H1 (cell line): ENCODE results near the gene VSIR. TPM values are rescaled to one million over a fixed set of nuclear protein-coding genes. Genes with fewer than 3 reads are reported as not detected.

Experiments used
- CTCF ChIA-PET: fragments of 300-600 bp; sonication (Branson Sonifier 250); formaldehyde crosslinking; loops from one replicate; lab custom pipeline; 2021; ENCODE audit not compliant: partially characterized antibody; lab: Charles Lee
- POLR2A ChIA-PET: fragments of 300-600 bp; sonication (Branson Sonifier 250); formaldehyde crosslinking; loops from one replicate; lab custom pipeline; 2021; ENCODE audit warnings: inconsistent platforms; ENCODE audit not compliant: partially characterized antibody; lab: Charles Lee
- DNase-seq, 2 experiments: peaks; one replicate each; pipeline versions ENCODE4 v3.0.0 to v3.0.0-alpha.2; 2010 to 2022; ENCODE audit warnings: low spot score in 2 of 2, low read depth in 1 of 2, mixed read lengths in 1 of 2
- FAIRE-seq: peaks from 2 replicates; lab custom pipeline; 2011; peaks lifted over from hg19 to GRCh38; lab: Jason Lieb, UNC
- H2AFZ ChIP-seq: 2 replicates; pipeline ENCODE4 v1.8.1; 2012; ENCODE audit warnings: low read length, inconsistent platforms
- H2AK5ac ChIP-seq: 2 replicates; pipeline ENCODE4 v1.6.1; 2013; ENCODE audit warnings: low read depth, low read length
- H2BK120ac ChIP-seq: replicated peaks from 2 replicates; pipeline ENCODE3; 2013; ENCODE audit warnings: low read depth, low read length, inconsistent platforms
- H2BK12ac ChIP-seq: 2 replicates; pipeline ENCODE4 v1.6.1; 2013; ENCODE audit warnings: low read depth, low read length
- H2BK15ac ChIP-seq: 2 replicates; pipeline ENCODE4 v1.6.1; 2013; ENCODE audit warnings: low read length
- H2BK20ac ChIP-seq: 2 replicates; pipeline ENCODE4 v1.6.1; 2013; ENCODE audit warnings: low read length
- H2BK5ac ChIP-seq: 2 replicates; pipeline ENCODE4 v1.6.1; 2013; ENCODE audit warnings: low read depth, low read length
- H3K14ac ChIP-seq: 2 replicates; pipeline ENCODE4 v1.6.1; 2013; ENCODE audit warnings: inconsistent platforms; ENCODE audit not compliant: insufficient read length
- H3K18ac ChIP-seq: 2 replicates; pipeline ENCODE4 v1.6.1; 2013; ENCODE audit warnings: low read length; ENCODE audit errors: extremely low read depth
- H3K23ac ChIP-seq: 2 replicates; pipeline ENCODE4 v1.6.1; 2013; ENCODE audit warnings: inconsistent platforms; ENCODE audit not compliant: insufficient read length
- H3K23me2 ChIP-seq: 2 replicates; pipeline ENCODE4 v1.6.1; 2013; ENCODE audit warnings: low read depth, low read length
- H3K27ac ChIP-seq: 2 replicates; pipeline ENCODE4 v1.6.1; 2011; ENCODE audit warnings: low read depth, low read length, inconsistent platforms
- H3K27me3 ChIP-seq, 4 experiments: replicated peaks in 1 of 4; 1 replicate in 1 of 4; 2 replicates in 3 of 4; pipeline versions ENCODE4 v1.6.1 to v1.8.1; 2011 to 2013; ENCODE audit warnings: low read length in 3 of 4, mild to moderate bottlenecking in 3 of 4, inconsistent platforms in 2 of 4, mixed read lengths in 2 of 4, moderate library complexity in 1 of 4; ENCODE audit not compliant: control insufficient read depth in 3 of 4, insufficient read depth in 3 of 4; ENCODE audit errors: extremely low read depth in 1 of 4
- H3K36me3 ChIP-seq, 4 experiments: 2 replicates each; pipeline versions ENCODE4 v1.6.1 to v1.8.1; 2011 to 2013; ENCODE audit warnings: mild to moderate bottlenecking in 4 of 4, low read length in 3 of 4, moderate library complexity in 2 of 4, control low read depth in 1 of 4, inconsistent platforms in 1 of 4; ENCODE audit not compliant: insufficient read depth in 4 of 4, control insufficient read depth in 2 of 4
- H3K4ac ChIP-seq: replicated peaks from 2 replicates; pipeline ENCODE3; 2013; ENCODE audit warnings: low read length, low read depth, mixed read lengths, inconsistent platforms; ENCODE audit not compliant: insufficient read length
- H3K4me1 ChIP-seq, 4 experiments: replicated peaks in 1 of 4; 1 replicate in 1 of 4; 2 replicates in 3 of 4; pipeline versions ENCODE4 v1.6.1 to v1.8.1; 2011 to 2013; ENCODE audit warnings: low read length in 3 of 4, inconsistent platforms in 2 of 4, mixed read lengths in 1 of 4; ENCODE audit not compliant: insufficient read depth in 4 of 4, control insufficient read depth in 3 of 4
- H3K4me2 ChIP-seq, 2 experiments: 2 replicates each; pipeline versions ENCODE4 v1.6.1 to v1.8.1; 2011 to 2013; ENCODE audit warnings: low read depth in 2 of 2, low read length in 2 of 2, control low read depth in 1 of 2, inconsistent platforms in 1 of 2, mild to moderate bottlenecking in 1 of 2; ENCODE audit not compliant: insufficient read depth in 1 of 2
- H3K4me3 ChIP-seq, 4 experiments: fragments of 200-600, 300-600 bp in 1 of 4; sonication (generic), shearing (Covaris generic), sonication (Bioruptor Twin) in 1 of 4; 2 replicates each; pipeline versions ENCODE4 v1.5.1 to v1.8.1; 2011 to 2016; ENCODE audit warnings: low read length in 4 of 4, low read depth in 3 of 4, control low read depth in 2 of 4, inconsistent platforms in 2 of 4, mild to moderate bottlenecking in 2 of 4, mixed read lengths in 1 of 4, moderate library complexity in 1 of 4; ENCODE audit not compliant: insufficient read depth in 2 of 4; ENCODE audit errors: extremely low read depth in 1 of 4
- H3K56ac ChIP-seq: replicated peaks from 2 replicates; pipeline ENCODE3; 2013; ENCODE audit warnings: low read depth, mild to moderate bottlenecking, mixed read lengths, low read length, inconsistent platforms; ENCODE audit not compliant: insufficient read length
- H3K79me1 ChIP-seq: 2 replicates; pipeline ENCODE4 v1.6.1; 2013; ENCODE audit warnings: low read depth, low read length, control low read depth
- H3K79me2 ChIP-seq, 2 experiments: 2 replicates each; pipeline versions ENCODE4 v1.6.1 to v1.8.1; 2012 to 2013; ENCODE audit warnings: low read length in 2 of 2, mild to moderate bottlenecking in 2 of 2, inconsistent platforms in 1 of 2; ENCODE audit not compliant: insufficient read depth in 2 of 2, control insufficient read depth in 1 of 2
- H3K9ac ChIP-seq, 4 experiments: replicated peaks in 1 of 4; 1 replicate in 1 of 4; 2 replicates in 3 of 4; pipeline versions ENCODE4 v1.6.1 to v1.8.1; 2011 to 2013; ENCODE audit warnings: low read depth in 3 of 4, low read length in 3 of 4, control low read depth in 2 of 4, mild to moderate bottlenecking in 2 of 4, moderate library complexity in 2 of 4, inconsistent platforms in 1 of 4; ENCODE audit errors: extremely low read depth in 1 of 4
- H3K9me3 ChIP-seq, 2 experiments: 2 replicates each; pipeline versions ENCODE4 v1.6.1 to v1.8.1; 2012 to 2013; ENCODE audit warnings: mild to moderate bottlenecking in 2 of 2, moderate library complexity in 2 of 2, control low read depth in 1 of 2, inconsistent platforms in 1 of 2, low read depth in 1 of 2, low read length in 1 of 2, mixed read lengths in 1 of 2; ENCODE audit not compliant: insufficient read depth in 2 of 2
- H4K20me1 ChIP-seq, 2 experiments: replicated peaks in 1 of 2; 2 replicates each; pipeline versions ENCODE3 to v1.8.1; 2011 to 2013; ENCODE audit warnings: inconsistent platforms in 2 of 2, low read length in 2 of 2, mild to moderate bottlenecking in 1 of 2; ENCODE audit not compliant: insufficient read depth in 2 of 2, control insufficient read depth in 1 of 2
- H4K5ac ChIP-seq: 2 replicates; pipeline ENCODE4 v1.6.1; 2013; ENCODE audit warnings: low read length, low read depth, mixed read lengths, inconsistent platforms; ENCODE audit not compliant: insufficient read length
- H4K8ac ChIP-seq: 2 replicates; pipeline ENCODE4 v1.8.0; 2013; ENCODE audit warnings: mild to moderate bottlenecking, moderate library complexity, low read length, inconsistent platforms; ENCODE audit not compliant: insufficient read depth; ENCODE audit errors: extremely low read depth
- H4K91ac ChIP-seq: replicated peaks from 2 replicates; pipeline ENCODE3; 2013; ENCODE audit warnings: low read length, mixed read lengths, inconsistent platforms; ENCODE audit not compliant: insufficient read length
- KDM1A ChIP-seq: fragments of 200-600, 300-600 bp; sonication (generic); IDR thresholded peaks from 2 replicates; pipeline ENCODE4 v1.7.1; 2016; ENCODE audit warnings: mild to moderate bottlenecking, low read length, borderline replicate concordance
- NANOG ChIP-seq: IDR thresholded peaks from 2 replicates; pipeline ENCODE4 v1.6.1; 2011; ENCODE audit warnings: low read length, low read depth, mild to moderate bottlenecking, inconsistent platforms; ENCODE audit not compliant: insufficient read depth, poor library complexity, severe bottlenecking
- PHF8 ChIP-seq: fragments of 200-600 bp; sonication (generic); conservative IDR thresholded peaks from 2 replicates; pipeline ENCODE4 v1.7.1; 2012; ENCODE audit warnings: low read depth, mild to moderate bottlenecking, inconsistent platforms, low read length, moderate library complexity
- WGBS, 2 experiments: shearing (Covaris generic) in 1 of 2; methylation state at CpG; one replicate each; pipeline versions ENCODE4 v1.1.6 to v1.1.7; 2013 to 2015; ENCODE audit warnings: low lambda C conversion rate in 2 of 2, mixed read lengths in 2 of 2, inconsistent platforms in 1 of 2, low coverage in 1 of 2, missing lambda C conversion rate in 1 of 2; ENCODE audit not compliant: insufficient replicate concordance in 2 of 2, insufficient coverage in 1 of 2, insufficient read length in 1 of 2; ENCODE audit errors: extremely low coverage in 1 of 2, missing lambda C conversion rate in 1 of 2; 5-methylcytosine and 5-hydroxymethylcytosine counted together
- polyA plus RNA-seq, 7 experiments: library from polyadenylated mRNA; depleted of rRNA in 3 of 7; stranded (reverse) in 5 of 7; unstranded in 2 of 7; fragments of >200 nt in 5 of 7; fragments of 200-250 nt in 2 of 7; gene quantifications; 1 replicate in 5 of 7; 2 replicates in 1 of 7; 4 replicates in 1 of 7; pipeline versions ENCODE4 v1.2.1 to v1.2.3, GENCODE V29; 2011 to 2013; ENCODE audit warnings: missing spikeins in 2 of 7, mixed read lengths in 2 of 7
- total RNA-seq: library from RNA; stranded (reverse); fragmentation: NEBNext Ultra II Directional; extraction: Animal tissue kit (Norgen Biotek cat#: 25700); gene quantifications from 2 replicates; pipeline ENCODE4 v1.2.1, GENCODE V29; 2021

VSIR gene
- total and polyA plus RNA-seq, 2 of the 8 experiments (the other 6 are each of a cell fraction or from before 2014, with no cell fraction given): 0.33 TPM; not detected in 1

GRCh38 chr10:71698737-71699136, 74.6 kb downstream of the VSIR start:
- Histone ChIP-seq H4K5ac (no peak overlapping the region), H3K4ac (no peak overlapping the region), H2AK5ac (no peak overlapping the region), H2BK20ac (no peak overlapping the region), H2BK5ac (no peak overlapping the region), H3K9ac (no peak overlapping the region), H3K9me3 (no peaks in the 10 kb centered on the region), H4K8ac (no peak overlapping the region), H3K4me2 (no peak overlapping the region), H2BK15ac (no peak overlapping the region), H3K18ac (no peak overlapping the region), H4K20me1 (no peaks in the 10 kb centered on the region), H3K14ac (no peak overlapping the region), H3K4me3 (no peak overlapping the region), H3K23ac (no peak overlapping the region), H3K36me3 (no peaks in the 10 kb centered on the region), H3K27ac (no peak overlapping the region), H3K23me2 (no peaks in the 10 kb centered on the region), H2BK120ac (no peak overlapping the region), H3K79me1 (no peaks in the 10 kb centered on the region), H2AFZ (no peak overlapping the region), H4K91ac (no peak overlapping the region), H3K79me2 (no peaks in the 10 kb centered on the region), H3K4me1 (no peaks in the 10 kb centered on the region; a peak in 2 of 7 replicates), H2BK12ac (no peak overlapping the region), H3K56ac (no peak overlapping the region), H3K27me3 (no peaks in the 10 kb centered on the region)
- FAIRE-seq (no peak), DNase-seq (no peak)
- 88% methylated on average over 5 of the region's 5 CpGs; no CpG with 5 or more reads in 1 of the 2 experiments for WGBS, 2 experiments
- ChIA-PET CTCF (interaction anchor here (0.8 to 11.1 kb wide), 31 partner anchors 8 to 390 kb away, joined by 3 to 169 read pairs (median 7); partner anchors contain the start of gene VSIR), POLR2A (interaction anchor here (0.9 kb wide), 1 partner anchor 79 kb away, joined by 3 read pairs; no protein-coding TSS in a partner anchor)
- TF ChIP-seq PHF8 (no peak), KDM1A (peak; percentile 75; the same call in 1 of the 2 replicates), NANOG (no peak)
